ENCODE results near the gene CBLL1.

- TF ChIP-seq, protein P1, sequence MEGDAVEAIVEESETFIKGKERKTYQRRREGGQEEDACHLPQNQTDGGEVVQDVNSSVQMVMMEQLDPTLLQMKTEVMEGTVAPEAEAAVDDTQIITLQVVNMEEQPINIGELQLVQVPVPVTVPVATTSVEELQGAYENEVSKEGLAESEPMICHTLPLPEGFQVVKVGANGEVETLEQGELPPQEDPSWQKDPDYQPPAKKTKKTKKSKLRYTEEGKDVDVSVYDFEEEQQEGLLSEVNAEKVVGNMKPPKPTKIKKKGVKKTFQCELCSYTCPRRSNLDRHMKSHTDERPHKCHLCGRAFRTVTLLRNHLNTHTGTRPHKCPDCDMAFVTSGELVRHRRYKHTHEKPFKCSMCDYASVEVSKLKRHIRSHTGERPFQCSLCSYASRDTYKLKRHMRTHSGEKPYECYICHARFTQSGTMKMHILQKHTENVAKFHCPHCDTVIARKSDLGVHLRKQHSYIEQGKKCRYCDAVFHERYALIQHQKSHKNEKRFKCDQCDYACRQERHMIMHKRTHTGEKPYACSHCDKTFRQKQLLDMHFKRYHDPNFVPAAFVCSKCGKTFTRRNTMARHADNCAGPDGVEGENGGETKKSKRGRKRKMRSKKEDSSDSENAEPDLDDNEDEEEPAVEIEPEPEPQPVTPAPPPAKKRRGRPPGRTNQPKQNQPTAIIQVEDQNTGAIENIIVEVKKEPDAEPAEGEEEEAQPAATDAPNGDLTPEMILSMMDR (conservative IDR thresholded peaks at IDR 0.05; ENCODE audit: low read depth, low read length): no peak
- TF ChIP-seq POLR2A (IDR thresholded peaks at IDR 0.05; ENCODE audit: low read depth, low read length) (no peak), RAD21 (IDR thresholded peaks at IDR 0.05; ENCODE audit: low read length) (no peak), RFX5 (IDR thresholded peaks at IDR 0.05; ENCODE audit: low read depth, low read length) (no peak)
- TF ChIP-seq, protein P2, sequence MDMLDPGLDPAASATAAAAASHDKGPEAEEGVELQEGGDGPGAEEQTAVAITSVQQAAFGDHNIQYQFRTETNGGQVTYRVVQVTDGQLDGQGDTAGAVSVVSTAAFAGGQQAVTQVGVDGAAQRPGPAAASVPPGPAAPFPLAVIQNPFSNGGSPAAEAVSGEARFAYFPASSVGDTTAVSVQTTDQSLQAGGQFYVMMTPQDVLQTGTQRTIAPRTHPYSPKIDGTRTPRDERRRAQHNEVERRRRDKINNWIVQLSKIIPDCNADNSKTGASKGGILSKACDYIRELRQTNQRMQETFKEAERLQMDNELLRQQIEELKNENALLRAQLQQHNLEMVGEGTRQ (IDR thresholded peaks at IDR 0.05; ENCODE audit: low read depth, low read length): no peak
Measured at GRCh38 chr7:107778283-107778682, 34.3 kb downstream of the CBLL1 start.

Data from IMR-90 (cell line).